Lower leg skin (tissue), 4 donors: ENCODE results near the gene ALDH1A1. TPM values are rescaled to one million over a fixed set of nuclear protein-coding genes. Genes with fewer than 3 reads are reported as not detected.

ENCODE experiments used
- DNase-seq, 2 donors: peaks; one replicate each; pipeline ENCODE4 v3.0.0-alpha.2; 2019; ENCODE audit warnings: low spot score in 2 of 2
- H3K4me3 ChIP-seq: fragments of 200-600 bp; sonication (generic); 2 replicates; pipeline ENCODE4 v1.5.1; 2017; ENCODE audit warnings: mild to moderate bottlenecking, low read depth; ENCODE audit not compliant: poor library complexity, severe bottlenecking
- CTCF ChIP-seq, 3 donors: fragments of 450-650 bp; IDR thresholded peaks; one replicate each; pipeline ENCODE4 v1.5.1; 2016; ENCODE audit warnings: antibody characterized with exemption in 3 of 3, mild to moderate bottlenecking in 3 of 3, moderate library complexity in 2 of 3
- POLR2A ChIP-seq, 2 donors: fragments of 450-650 bp; IDR thresholded peaks; one replicate each; pipeline ENCODE4 v1.6.1; 2016 to 2017; ENCODE audit warnings: antibody characterized with exemption in 2 of 2, mild to moderate bottlenecking in 1 of 2, moderate library complexity in 1 of 2
- WGBS, 2 donors: methylation state at CpG; one replicate each; pipeline ENCODE4 v1.1.5; 2018; 5-methylcytosine and 5-hydroxymethylcytosine counted together
- intact Hi-C: fragments of 100-400 bp; cut with DNase I; formaldehyde crosslinking; loops from one replicate; pipeline ENCODE4 v1.15.0; 2023; ENCODE audit warnings: low total_unique reads
- total RNA-seq, 4 donors: library from RNA; depleted of rRNA; stranded (reverse); fragments of >200 nt; gene quantifications; one replicate each; pipeline ENCODE4 v1.1.0, GENCODE V29; 2016

ALDH1A1 gene
- total RNA-seq, 4 donors from 2014 or later = 8.8 to 18.5 (median 13.1) TPM

GRCh38 chr9:72921888-72922654, 30.8 kb downstream of the ALDH1A1 start:
- TF ChIP-seq CTCF (IDR thresholded peaks at IDR 0.05) = no peak
- no peak for TF ChIP-seq POLR2A (IDR thresholded peaks at IDR 0.05)
- WGBS, 2 donors = 84% methylated on average over 5 of the region's 5 CpGs
- no peak for DNase-seq
- intact Hi-C loops = no loop called here
- H3K4me3 ChIP-seq = no peak overlapping the region

GRCh38 chr9:72919246-72919945, 33.5 kb downstream of the ALDH1A1 start:
- intact Hi-C loops = no loop called here
- WGBS, 2 donors = 89 to 91% methylated on average over 4 of the region's 4 CpGs
- DNase-seq = no peak
- TF ChIP-seq CTCF (IDR thresholded peaks at IDR 0.05) = no peak
- no peak for TF ChIP-seq POLR2A (IDR thresholded peaks at IDR 0.05)
- no peak overlapping the region for H3K4me3 ChIP-seq

- no peak for TF ChIP-seq POLR2A (IDR thresholded peaks at IDR 0.05)
- no peak for TF ChIP-seq CTCF (IDR thresholded peaks at IDR 0.05)
- DNase-seq = no peak
- intact Hi-C loops = no loop called here
- H3K4me3 ChIP-seq = no peak overlapping the region
- 40 to 51% methylated on average over 1 of the region's 1 CpG for WGBS, 2 donors
These were observed 34.9 kb downstream of the ALDH1A1 start for GRCh38 chr9:72917892-72918509.

- no peak overlapping the region for H3K4me3 ChIP-seq
- whole genome bisulfite sequencing, 2 donors = 70 to 91% methylated on average over 5 of the region's 5 CpGs
- TF ChIP-seq CTCF (IDR thresholded peaks at IDR 0.05) (no peak), POLR2A (IDR thresholded peaks at IDR 0.05) (no peak)
- intact Hi-C loops = no loop called here
- no peak for DNase-seq
These were observed 37.2 kb downstream of the ALDH1A1 start for GRCh38 chr9:72915659-72916058.

- 60 to 92% methylated on average over 2 of the region's 2 CpGs for WGBS, 2 donors
These were observed 38.1 kb downstream of the ALDH1A1 start for GRCh38 chr9:72914750-72915149.

More at GRCh38 chr9:72914750-72915149, 38.1 kb downstream of the ALDH1A1 start:
- DNase-seq = no peak
- no peak overlapping the region for H3K4me3 ChIP-seq
- intact Hi-C loops = no loop called here
- TF ChIP-seq CTCF (IDR thresholded peaks at IDR 0.05) (no peak), POLR2A (IDR thresholded peaks at IDR 0.05) (no peak)
